GM19438 (cell line): ENCODE data around the gene USP26.
"Not testable (repeated sequence)": the region's sequence is repeated elsewhere in the genome, so short reads cannot be mapped to it uniquely, and the experiment has no call there.

Experiments used
- ATAC-seq: cut with Tn5 transposase; IDR thresholded peaks from one replicate; pipeline ENCODE4 v1.9.1; 2021; ENCODE audit warnings: low read depth; ENCODE audit not compliant: unreplicated experiment

USP26 gene

GRCh38 chrX:133044145-133044786 lies 52.6 kb downstream of the USP26 start:
- not testable (repeated sequence) for ATAC-seq

GRCh38 chrX:133042260-133042659 lies 54.6 kb downstream of the USP26 start:
- no peak for ATAC-seq

GRCh38 chrX:133033010-133033409 lies 63.9 kb downstream of the USP26 start:
- ATAC-seq, result no peak

GRCh38 chrX:133018229-133018628 lies 78.7 kb downstream of the USP26 start:
- ATAC-seq, result no peak

GRCh38 chrX:133007458-133007857 lies 89.5 kb downstream of the USP26 start:
- no peak for ATAC-seq

- no peak for ATAC-seq
These were observed 91.3 kb downstream of the USP26 start for GRCh38 chrX:133005616-133006015.

- no peak for ATAC-seq
These were observed 91.9 kb downstream of the USP26 start for GRCh38 chrX:133005042-133005441.

GRCh38 chrX:132999209-132999608 lies 97.7 kb downstream of the USP26 start:
- no peak for ATAC-seq

GRCh38 chrX:132990835-132991234 lies 106.1 kb downstream of the USP26 start:
- ATAC-seq, result no peak

GRCh38 chrX:132986556-132986955 lies 110.4 kb downstream of the USP26 start:
- no peak for ATAC-seq

GRCh38 chrX:132984058-132984650 lies 112.8 kb downstream of the USP26 start:
- ATAC-seq, result no peak

GRCh38 chrX:132983496-132983895 lies 113.4 kb downstream of the USP26 start:
- ATAC-seq, result no peak

GRCh38 chrX:132980035-132980434 lies 116.9 kb downstream of the USP26 start:
- ATAC-seq, result not testable (repeated sequence)
